ENCODE measurements around the gene CABCOCO1. TPM values are rescaled to one million over a fixed set of nuclear protein-coding genes. Genes with fewer than 3 reads are reported as not detected.

Gene CABCOCO1
- total and polyA plus RNA-seq, 9 of the 15 experiments (the other 6 are each of a cell fraction or from before 2014, with no cell fraction given): 0.04 TPM; not detected in 8

- DNase-seq (ENCODE audit: extremely low read depth in 1 of 4, low spot score in 3 of 4) (no peak), FAIRE-seq (no peak), ATAC-seq (no peak)
- Histone ChIP-seq H3K9me3 (replicated peaks; ENCODE audit: control insufficient read depth, insufficient read depth, low read depth, low read length) (no peaks in the 10 kb centered on the region), H3K4me3 (no peak overlapping the region), H3K4me1 (replicated peaks in 1 of 2; ENCODE audit: control insufficient read depth in 2 of 2, insufficient read depth in 2 of 2, low read length in 2 of 2) (peaks cover 5 to 46% of the 10 kb centered on the region in 2 experiments), H3K27me3 (ENCODE audit: control insufficient read depth in 2 of 2, insufficient read depth in 2 of 2, low read length in 2 of 2) (no peaks in the 10 kb centered on the region), H3K4me2 (ENCODE audit: insufficient read depth, low read length) (no peak overlapping the region), H3K9ac (ENCODE audit: insufficient read depth in 1 of 2, low read depth in 2 of 2, low read length in 2 of 2) (no peak overlapping the region), H3K36me3 (ENCODE audit: control insufficient read depth, insufficient read depth, low read length) (no peaks in the 10 kb centered on the region), H2AFZ (ENCODE audit: low read depth, low read length) (peak overlapping the region; percentile 63; the same call in 1 of the 2 replicates), H3K9me1 (ENCODE audit: control insufficient read depth, insufficient read depth, low read length) (no peaks in the 10 kb centered on the region), H3K79me2 (ENCODE audit: control insufficient read depth, insufficient read depth, low read length) (no peaks in the 10 kb centered on the region), H3K27ac (ENCODE audit: extremely low read depth, low read depth, low read length) (no peak overlapping the region), H4K20me1 (replicated peaks; ENCODE audit: control insufficient read depth, insufficient read depth, low read length) (no peaks in the 10 kb centered on the region)
- WGBS (ENCODE audit: insufficient coverage, low coverage, missing lambda C conversion rate): 38% methylated on average over 1 of the region's 1 CpG
- intact Hi-C loops (cut with micrococcal nuclease): no loop called here
- in situ Hi-C loops (cut with MboI): no loop called here
- no TSS peak for BruUV-seq (replicated peaks)
- POLR2A ChIA-PET: interaction anchor here (1.3 kb wide), 1 partner anchor 9 kb away, joined by 3 read pairs; no protein-coding TSS in a partner anchor
- CTCF ChIA-PET (ENCODE audit: low intra/inter-chr PET ratio): no interaction called here
- TF ChIP-seq RBM17 (IDR thresholded peaks at IDR 0.05; ENCODE audit: borderline replicate concordance, low read depth, low read length) (no peak), ZNF274 (IDR thresholded peaks at IDR 0.05; ENCODE audit: borderline replicate concordance, low read depth, low read length) (no peak), CBFB (CRISPR knock-in tag; IDR thresholded peaks at IDR 0.05) (no peak), NR2C1 (IDR thresholded peaks at IDR 0.05) (no peak), NR2C1 (tag; IDR thresholded peaks at IDR 0.05) (no peak), ARID3A (IDR thresholded peaks at IDR 0.05; ENCODE audit: borderline replicate concordance, low read depth, low read length) (no peak), CHAMP1 (IDR thresholded peaks at IDR 0.05) (no peak), BCL6 (CRISPR knock-in tag; IDR thresholded peaks at IDR 0.05) (no peak), TRIM25 (IDR thresholded peaks at IDR 0.05; ENCODE audit: borderline replicate concordance) (no peak), DNMT1 (IDR thresholded peaks at IDR 0.05) (no peak), ZBTB11 (CRISPR knock-in tag; IDR thresholded peaks at IDR 0.05) (no peak)
Observed at GRCh38 chr10:61789031-61789430, 126.3 kb downstream of the CABCOCO1 start.

Data from K562 (cell line).